Fibroblast of the aortic adventitia (primary cell): ENCODE measurements around the gene FSCN2. TPM values are rescaled to one million over a fixed set of nuclear protein-coding genes. Genes with fewer than 3 reads are reported as not detected.

Experiments
- DNase-seq: peaks from one replicate; pipeline ENCODE4 v3.0.0-alpha.2; 2010; ENCODE audit warnings: low read depth
- H3K4me3 ChIP-seq: 2 replicates; pipeline ENCODE4 v1.5.1; 2011; ENCODE audit warnings: low read depth, mild to moderate bottlenecking, control low read depth, low read length, moderate library complexity
- CTCF ChIP-seq: IDR thresholded peaks from 2 replicates; pipeline ENCODE4 v1.5.1; 2011; ENCODE audit warnings: mild to moderate bottlenecking, low read length, control low read depth, inconsistent platforms; ENCODE audit not compliant: insufficient read depth
- total RNA-seq: library from RNA; depleted of rRNA; stranded (reverse); fragments of >200 nt; gene quantifications from 2 replicates; pipeline ENCODE4 v1.2.3, GENCODE V29; 2012; ENCODE audit warnings: low replicate concordance

The FSCN2 gene
- total RNA-seq, 1 donor, result 1.3 TPM

DNA sequence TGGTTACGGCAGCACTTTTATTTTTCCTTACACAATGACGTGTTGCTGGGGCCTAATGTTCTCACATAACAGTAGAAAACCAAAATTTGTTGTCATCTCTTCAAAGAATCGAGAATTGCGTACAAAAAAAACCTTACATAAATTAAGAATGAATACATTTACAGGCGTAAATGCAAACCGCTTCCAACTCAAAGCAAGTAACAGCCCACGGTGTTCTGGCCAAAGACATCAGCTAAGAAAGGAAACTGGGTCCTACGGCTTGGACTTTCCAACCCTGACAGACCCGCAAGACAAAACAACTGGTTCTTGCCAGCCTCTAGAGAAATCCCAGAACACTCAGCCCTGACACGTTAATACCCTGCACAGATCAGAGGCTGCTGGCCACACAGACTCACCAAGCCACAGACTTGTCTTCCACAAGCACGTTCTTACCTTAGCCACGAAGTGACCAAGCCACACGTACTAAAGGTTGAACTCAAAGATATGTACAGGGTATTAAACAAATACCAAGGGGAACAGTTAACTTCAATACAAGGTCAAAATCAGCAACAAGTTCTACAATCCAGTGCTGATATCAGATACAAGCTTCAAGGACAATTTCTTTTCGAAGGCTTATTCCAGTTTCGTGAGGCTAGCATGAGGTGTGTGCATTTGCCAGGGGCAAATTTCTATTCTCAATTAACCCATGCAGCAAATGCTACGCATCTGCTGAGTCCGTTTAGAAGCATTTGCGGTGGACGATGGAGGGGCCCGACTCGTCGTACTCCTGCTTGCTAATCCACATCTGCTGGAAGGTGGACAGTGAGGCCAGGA is 18.0 kb upstream of the FSCN2 start:
- DNase-seq, result peak; percentile 55
- H3K4me3 ChIP-seq, result peak overlapping the region; percentile 93
- no peak for TF ChIP-seq CTCF

DNA sequence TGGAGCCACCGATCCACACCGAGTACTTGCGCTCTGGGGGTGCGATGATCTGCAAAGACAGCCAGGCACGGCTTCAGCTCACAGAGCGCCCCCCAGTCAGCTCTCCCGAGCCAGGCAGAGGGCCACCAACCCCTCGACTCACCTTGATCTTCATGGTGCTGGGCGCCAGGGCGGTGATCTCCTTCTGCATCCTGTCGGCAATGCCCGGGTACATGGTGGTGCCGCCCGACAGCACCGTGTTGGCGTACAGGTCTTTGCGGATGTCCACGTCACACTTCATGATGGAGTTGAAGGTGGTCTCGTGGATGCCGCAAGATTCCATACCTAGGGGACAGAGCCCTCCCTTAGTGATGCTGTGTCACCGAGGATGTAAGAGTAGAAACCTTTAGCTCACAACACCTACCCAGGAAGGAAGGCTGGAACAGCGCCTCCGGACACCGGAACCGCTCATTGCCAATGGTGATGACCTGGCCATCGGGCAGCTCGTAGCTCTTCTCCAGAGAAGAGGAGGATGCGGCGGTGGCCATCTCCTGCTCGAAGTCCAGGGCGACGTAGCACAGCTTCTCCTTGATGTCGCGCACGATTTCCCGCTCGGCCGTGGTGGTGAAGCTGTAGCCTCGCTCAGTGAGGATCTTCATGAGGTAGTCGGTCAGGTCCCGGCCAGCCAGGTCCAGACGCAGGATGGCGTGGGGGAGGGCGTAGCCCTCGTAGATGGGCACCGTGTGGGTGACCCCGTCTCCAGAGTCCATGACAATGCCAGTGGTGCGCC is 17.2 kb upstream of the FSCN2 start:
- peak overlapping the region; percentile 93 for H3K4me3 ChIP-seq
- peak; percentile 49 for DNase-seq
- TF ChIP-seq CTCF, result no peak

DNA sequence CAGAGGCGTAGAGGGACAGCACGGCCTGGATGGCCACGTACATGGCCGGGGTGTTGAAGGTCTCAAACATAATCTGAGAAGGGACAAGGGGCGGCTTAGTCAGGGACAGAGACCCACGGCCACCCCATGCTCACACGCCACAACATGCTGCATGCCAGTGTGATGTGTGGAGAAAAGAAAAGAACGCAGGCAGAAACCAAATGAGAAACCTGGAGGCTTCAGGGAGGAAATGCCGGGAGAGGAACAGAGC is 16.7 kb upstream of the FSCN2 start:
- H3K4me3 ChIP-seq, result peak overlapping the region; percentile 93
- DNase-seq, result peak; percentile 56
- no peak for TF ChIP-seq CTCF

DNA sequence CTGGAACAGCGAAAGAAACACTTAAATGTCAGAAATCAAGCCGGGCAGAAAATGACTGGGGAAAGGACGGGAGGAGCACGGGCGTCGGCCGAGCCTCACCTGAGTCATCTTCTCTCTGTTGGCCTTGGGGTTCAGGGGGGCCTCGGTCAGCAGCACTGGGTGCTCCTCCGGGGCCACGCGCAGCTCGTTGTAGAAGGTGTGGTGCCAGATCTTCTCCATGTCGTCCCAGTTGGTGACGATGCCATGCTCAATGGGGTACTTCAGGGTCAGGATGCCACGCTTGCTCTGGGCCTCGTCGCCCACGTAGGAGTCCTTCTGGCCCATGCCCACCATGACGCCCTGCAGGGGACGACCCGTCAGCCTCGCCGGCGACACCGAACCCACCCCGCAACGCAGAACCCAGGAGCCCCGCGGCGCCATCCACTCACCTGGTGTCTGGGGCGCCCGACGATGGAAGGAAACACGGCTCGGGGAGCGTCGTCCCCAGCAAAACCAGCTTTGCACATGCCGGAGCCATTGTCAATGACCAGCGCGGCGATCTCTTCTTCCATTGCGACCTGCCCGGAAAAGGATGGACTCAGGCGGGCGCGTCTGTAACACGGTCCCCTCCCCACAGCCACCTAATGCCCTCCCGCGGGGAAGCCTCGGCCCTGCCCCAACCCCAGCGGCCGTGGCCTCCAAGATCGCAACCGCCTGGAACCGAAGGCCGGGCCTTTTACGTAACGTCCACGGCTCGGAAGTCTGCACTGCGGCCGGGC is 16.2 kb upstream of the FSCN2 start:
- peak overlapping the region; percentile 93 for H3K4me3 ChIP-seq
- no peak for DNase-seq
- TF ChIP-seq CTCF, result no peak

DNA sequence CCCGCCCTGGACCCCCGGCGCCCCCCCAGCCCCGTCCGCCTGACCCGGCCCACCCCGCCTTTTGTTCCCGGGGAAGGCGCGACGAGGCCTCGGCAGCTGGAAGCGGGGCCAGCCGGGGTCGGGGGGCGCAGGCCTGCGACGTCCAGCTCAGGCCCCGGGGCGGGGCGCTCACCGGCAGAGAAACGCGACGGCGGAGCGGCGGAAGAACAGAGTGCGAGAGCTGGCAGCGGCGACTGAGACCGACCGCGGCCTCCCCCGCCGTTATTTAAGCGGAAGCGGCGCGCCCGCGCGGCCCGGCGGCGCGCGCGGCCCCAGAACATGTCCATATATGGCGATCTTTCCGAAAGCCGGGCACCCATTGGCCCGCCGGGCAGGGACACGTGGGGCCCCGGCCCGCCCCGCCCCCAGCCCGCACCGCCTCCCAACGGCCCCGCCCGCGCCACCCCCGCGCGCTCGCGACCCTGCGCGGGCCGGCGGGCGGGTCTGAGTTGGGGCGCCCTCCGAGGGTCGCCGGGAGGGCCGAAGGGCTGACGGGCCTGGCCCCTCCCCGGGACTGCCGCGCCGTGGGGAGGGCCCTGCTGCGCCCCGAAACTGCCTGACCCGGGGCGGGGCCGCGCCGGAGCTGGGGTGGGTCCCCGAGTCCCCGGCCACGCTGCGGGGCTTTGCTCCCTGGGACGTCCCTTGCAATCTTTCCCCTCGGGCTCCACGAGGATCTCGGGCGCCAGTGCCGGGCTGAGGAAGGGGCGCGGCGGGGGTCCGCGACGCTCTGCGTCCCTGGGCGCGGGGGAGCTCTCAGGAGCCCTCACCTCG is 15.4 kb upstream of the FSCN2 start, which contains the start of gene ACTG1:
ACTG1 (minus strand) TSS at position 238 of the 810 bp plus-strand sequence. CDS start 445 bp downstream, outside the sequence.
- no peak for TF ChIP-seq CTCF
- peak; percentile 91 for DNase-seq

DNA sequence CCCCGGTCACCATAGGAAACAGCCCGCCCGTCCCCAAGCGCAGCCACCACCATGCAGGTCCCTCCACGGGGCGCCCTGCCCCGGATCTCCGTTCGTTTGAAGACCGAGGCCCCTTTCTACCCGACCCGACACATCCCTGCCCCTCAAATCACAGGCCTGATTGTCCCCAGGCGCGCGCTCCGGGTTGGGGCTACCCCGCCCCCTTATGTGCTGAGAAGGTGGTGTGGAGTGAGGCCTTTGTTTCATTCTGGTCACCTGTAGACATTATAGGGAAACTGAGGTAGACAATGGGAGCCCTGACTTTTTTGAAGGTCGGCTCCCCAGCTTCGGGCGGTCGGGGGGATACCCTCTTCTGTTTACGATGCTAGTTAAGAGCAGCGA is 14.8 kb upstream of the FSCN2 start:
- no peak for TF ChIP-seq CTCF
- H3K4me3 ChIP-seq, result peak overlapping the region; percentile 66
- DNase-seq, result no peak

More for the DNA sequence above, 15.4 kb upstream of the FSCN2 start, which contains the start of gene ACTG1:
- H3K4me3 ChIP-seq, result peak within 1 kb of the TSS; percentile 93
